EL (cell line): ENCODE measurements around the gene ANO7.

Experiments
- DNase-seq: peaks from one replicate; pipeline ENCODE4 v3.0.0-alpha.2; 2016

ANO7 gene, protein sequence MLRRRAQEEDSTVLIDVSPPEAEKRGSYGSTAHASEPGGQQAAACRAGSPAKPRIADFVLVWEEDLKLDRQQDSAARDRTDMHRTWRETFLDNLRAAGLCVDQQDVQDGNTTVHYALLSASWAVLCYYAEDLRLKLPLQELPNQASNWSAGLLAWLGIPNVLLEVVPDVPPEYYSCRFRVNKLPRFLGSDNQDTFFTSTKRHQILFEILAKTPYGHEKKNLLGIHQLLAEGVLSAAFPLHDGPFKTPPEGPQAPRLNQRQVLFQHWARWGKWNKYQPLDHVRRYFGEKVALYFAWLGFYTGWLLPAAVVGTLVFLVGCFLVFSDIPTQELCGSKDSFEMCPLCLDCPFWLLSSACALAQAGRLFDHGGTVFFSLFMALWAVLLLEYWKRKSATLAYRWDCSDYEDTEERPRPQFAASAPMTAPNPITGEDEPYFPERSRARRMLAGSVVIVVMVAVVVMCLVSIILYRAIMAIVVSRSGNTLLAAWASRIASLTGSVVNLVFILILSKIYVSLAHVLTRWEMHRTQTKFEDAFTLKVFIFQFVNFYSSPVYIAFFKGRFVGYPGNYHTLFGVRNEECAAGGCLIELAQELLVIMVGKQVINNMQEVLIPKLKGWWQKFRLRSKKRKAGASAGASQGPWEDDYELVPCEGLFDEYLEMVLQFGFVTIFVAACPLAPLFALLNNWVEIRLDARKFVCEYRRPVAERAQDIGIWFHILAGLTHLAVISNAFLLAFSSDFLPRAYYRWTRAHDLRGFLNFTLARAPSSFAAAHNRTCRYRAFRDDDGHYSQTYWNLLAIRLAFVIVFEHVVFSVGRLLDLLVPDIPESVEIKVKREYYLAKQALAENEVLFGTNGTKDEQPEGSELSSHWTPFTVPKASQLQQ

DNA sequence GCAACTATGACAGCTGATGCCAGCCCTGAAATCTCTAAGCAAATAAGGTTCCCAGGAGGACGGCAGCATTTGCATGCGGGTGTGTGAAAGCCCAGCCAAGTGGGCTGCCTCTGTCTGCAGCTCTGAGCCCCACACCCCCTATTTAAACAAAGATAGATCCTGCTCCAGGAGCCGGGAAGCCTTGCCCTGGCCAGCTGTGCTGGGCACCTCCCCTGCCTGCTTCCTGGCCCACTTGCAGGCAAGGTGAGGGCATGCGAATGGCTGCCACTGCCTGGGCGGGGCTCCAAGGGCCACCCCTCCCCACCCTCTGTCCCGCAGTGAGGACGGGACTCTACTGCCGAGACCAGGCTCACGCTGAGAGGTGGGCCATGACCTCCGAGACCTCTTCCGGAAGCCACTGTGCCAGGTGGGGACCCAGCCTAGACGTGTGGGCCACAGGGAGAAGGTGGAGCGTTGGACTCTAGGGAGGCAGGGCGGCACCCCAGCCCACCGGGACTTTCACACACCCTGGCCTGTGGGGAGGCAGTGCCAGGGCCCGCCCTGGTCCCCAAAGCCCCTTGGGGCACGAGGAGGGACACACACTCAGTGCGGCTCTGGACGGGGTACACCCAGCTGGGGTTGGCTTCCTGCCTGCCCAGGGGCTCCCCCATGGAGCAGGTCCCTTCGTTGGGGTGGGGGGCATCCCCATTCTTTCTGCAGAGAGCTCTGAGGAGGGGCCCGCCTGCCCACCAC is at the start of gene ANO7:
TSS of gene ANO7 (plus strand) at position 317 of the 732 bp plus-strand sequence. CDS start 1,387 bp downstream, outside the sequence.
- no peak for DNase-seq

GRCh38 chr2:241139531-241140444 is 48.7 kb upstream of the ANO7 start:
- DNase-seq, result no peak

DNA sequence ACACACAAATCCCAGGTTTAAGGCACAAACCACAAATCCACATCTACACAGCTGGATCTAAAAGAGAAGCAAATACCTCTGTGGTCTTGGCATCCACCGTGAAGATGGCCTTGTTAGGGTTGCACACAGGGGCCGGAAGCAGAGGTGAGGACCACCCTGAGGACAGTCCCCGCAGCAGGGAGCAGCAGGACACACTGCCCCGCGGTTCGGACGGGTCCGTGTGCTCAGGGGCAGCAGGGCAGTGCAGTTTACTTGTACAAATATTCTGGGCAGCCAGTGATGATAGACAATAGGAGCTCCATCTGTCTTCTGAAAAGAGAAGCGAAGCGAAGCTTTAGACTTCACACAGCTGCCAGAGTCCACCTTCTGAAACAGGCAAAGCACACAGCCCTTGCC is 48.0 kb upstream of the ANO7 start:
- no peak for DNase-seq

DNA sequence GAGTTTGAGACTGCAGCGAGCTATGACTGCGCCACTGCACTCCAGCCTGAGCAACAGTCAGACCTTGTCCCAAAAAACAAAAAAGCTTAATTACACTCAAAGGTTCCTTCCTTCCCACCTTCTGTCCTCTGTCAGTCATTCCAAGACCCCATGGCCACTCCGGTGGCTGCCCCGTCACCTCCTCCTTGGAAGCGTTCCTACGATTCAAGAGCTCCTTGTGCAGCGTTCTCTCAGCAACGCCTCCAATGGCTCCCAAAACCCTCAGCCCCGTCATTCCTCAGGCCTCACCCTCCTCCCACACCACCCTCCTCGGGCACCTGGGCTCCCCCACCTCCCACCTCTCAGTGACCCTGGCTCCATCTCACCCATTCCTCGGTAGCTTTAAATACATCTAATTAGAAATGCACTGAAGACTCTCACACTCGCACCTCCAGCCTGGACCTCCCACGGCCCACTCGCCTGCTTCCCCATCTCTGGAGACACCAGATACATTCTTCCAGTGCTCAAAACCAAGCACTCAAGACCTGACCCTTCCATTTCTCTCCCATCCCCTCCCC is 47.2 kb upstream of the ANO7 start:
- no peak for DNase-seq

GRCh38 chr2:241142063-241142462 is 46.4 kb upstream of the ANO7 start:
- no peak for DNase-seq

DNA sequence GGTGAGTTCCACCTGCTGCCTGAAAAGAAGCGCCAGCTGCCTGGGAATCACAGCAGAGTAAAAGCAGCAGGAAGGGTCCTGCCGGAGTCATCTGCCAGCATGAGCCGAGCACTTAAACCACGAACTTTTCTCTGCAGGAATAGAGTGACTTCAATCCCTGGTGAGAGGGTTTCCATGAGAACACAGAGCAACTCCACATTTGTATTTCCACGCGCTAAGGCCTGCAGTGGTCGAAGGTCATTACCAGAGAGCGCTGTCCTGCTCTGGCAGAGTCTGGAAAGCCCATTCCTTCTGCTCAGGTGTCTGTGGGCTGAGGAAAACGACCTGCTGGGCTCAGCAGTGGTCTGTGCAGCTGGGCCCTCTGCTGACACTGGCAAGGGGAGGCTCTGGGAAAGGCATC is 45.9 kb upstream of the ANO7 start:
- no peak for DNase-seq

DNA sequence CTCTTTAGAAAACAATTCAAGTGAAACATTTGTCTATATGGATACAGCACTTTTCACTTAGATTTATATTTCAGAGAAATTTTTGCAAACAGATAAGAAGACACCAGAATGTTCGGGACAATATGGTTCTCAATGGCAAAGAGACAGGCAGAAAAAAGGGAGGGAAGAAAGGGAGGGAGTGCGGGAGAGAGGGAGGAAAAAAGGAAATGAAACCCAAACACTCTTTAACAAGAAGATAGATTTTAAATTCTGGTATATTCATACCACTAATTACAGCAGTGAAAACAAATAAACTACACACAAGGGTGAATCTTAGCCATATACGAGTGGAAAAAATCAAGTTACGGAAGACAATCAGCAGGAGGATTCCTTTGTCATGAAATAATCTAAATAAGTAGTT is 42.2 kb upstream of the ANO7 start:
- DNase-seq, result no peak

GRCh38 chr2:241147336-241147735 is 41.1 kb upstream of the ANO7 start:
- DNase-seq, result no peak

DNA sequence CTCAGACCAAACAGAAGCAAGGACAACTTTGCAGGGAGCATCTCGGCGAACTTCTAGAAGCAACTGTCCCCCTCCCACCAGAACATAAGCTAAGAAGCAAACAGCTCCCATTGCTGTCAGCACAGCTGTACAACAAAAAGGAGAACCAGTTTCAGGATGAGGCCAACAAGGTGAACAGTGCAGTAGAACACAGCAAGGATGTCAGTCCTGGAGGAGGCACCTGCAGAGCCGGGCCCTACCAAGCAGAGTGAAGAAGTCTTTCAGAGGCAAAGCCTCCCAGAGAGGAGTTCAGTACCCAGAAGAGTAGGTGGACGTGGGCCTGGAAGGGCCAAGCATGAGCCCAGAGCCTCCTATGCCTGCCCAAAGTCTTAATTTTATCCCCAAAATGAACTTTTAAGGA is 40.2 kb upstream of the ANO7 start:
- DNase-seq, result no peak

- DNase-seq, result peak; percentile 95
These were observed 39.4 kb upstream of the ANO7 start, which contains the start of gene PASK for GRCh38 chr2:241148891-241149674. PASK (minus strand) TSS chr2:241149472; CDS start chr2:241143032, 6,440 bp downstream.

DNA sequence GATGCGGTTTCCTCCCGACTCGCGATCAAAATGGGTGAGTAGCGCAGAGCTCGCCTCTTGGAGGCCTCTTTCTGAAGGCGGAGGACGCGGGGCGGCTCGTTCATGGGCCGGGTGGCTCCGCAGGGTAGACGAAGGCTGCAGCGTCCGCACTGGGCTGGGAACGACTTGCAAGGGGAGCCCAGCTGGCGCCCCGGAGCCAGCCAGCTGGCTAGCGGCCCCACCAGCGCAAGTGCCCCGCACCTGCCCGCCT is 38.9 kb upstream of the ANO7 start:
- DNase-seq, result no peak

GRCh38 chr2:241149925-241150659 is 38.4 kb upstream of the ANO7 start, which contains the start of gene PPP1R7:
PPP1R7 (plus strand) TSS chr2:241150467; CDS start chr2:241150496, 29 bp downstream.
- DNase-seq, result peak; percentile 92

- peak; percentile 8 for DNase-seq
These were observed 37.6 kb upstream of the ANO7 start for GRCh38 chr2:241150660-241151530.

DNA sequence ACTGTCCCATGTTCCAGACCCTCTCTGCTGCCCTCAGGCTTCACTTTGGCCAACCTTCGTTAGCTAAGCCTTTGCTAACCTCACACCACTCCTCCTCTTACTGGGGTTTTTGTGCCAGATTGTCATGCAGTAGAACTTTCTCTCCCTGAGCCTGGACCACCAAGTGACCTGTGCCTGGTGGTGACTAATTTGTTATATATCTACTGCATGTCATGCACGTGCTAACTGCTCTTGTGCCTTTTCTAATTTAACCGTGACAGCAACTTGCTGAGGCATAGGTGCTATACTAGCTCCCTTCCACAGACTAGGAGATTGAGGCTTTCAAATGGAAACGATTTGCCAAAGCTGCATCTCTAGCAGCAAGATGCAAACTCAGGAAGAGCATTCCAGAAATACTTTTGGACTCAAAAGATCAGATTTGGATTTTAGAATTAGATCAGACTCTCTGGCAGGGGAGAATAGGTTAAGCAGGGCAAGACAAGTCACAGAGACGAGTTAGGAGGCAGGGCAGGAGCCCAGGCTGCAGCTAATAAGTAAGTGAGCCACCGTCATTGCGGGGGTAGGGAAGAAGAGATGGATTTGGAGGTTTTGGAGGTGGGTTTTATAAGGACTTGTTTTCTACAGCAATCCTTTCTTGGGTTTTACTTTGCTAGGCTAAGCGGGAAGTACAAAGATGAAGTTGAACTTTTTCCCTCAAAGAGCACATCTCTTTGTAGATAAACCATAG is 36.4 kb upstream of the ANO7 start:
- peak; percentile 15 for DNase-seq

GRCh38 chr2:241153616-241154015 is 34.9 kb upstream of the ANO7 start:
- DNase-seq, result peak; percentile 24

GRCh38 chr2:241154915-241155314 is 33.6 kb upstream of the ANO7 start:
- DNase-seq, result no peak

- DNase-seq, result no peak
These were observed 32.5 kb upstream of the ANO7 start for GRCh38 chr2:241155936-241156335.

GRCh38 chr2:241156971-241157441 is 31.5 kb upstream of the ANO7 start:
- no peak for DNase-seq
